Activated naive CD8-positive, alpha-beta T cell treated with anti-CD3 and anti-CD28 coated beads for 36 hours (primary cell): Measurements from ENCODE around the gene ZNF382. TPM values are rescaled to one million over a fixed set of nuclear protein-coding genes. Genes with fewer than 3 reads are reported as not detected.

ENCODE experiments used
- DNase-seq: peaks from one replicate; pipeline ENCODE4 v3.0.0; 2021
- H3K27ac Mint-ChIP-seq: one replicate; pipeline ENCODE4 v1.8.0; 2022; ENCODE audit warnings: mild to moderate bottlenecking, moderate library complexity, mixed read lengths
- H3K27me3 Mint-ChIP-seq: one replicate; pipeline ENCODE4 v1.8.0; 2022; ENCODE audit warnings: mild to moderate bottlenecking, mixed read lengths
- H3K36me3 Mint-ChIP-seq: one replicate; pipeline ENCODE4 v1.8.0; 2021; ENCODE audit warnings: mild to moderate bottlenecking, mixed read lengths
- H3K4me1 Mint-ChIP-seq: one replicate; pipeline ENCODE4 v1.8.0; 2021; ENCODE audit warnings: mixed read lengths
- H3K4me3 Mint-ChIP-seq: one replicate; pipeline ENCODE4 v1.8.0; 2022; ENCODE audit warnings: mild to moderate bottlenecking, moderate library complexity, mixed read lengths
- H3K9me3 Mint-ChIP-seq: one replicate; pipeline ENCODE4 v1.8.0; 2022; ENCODE audit warnings: mixed read lengths
- total RNA-seq, 2 experiments: library from RNA; stranded (reverse); gene quantifications; one replicate each; pipeline ENCODE4 v1.2.3, GENCODE V29; 2021

The ZNF382 gene
- total RNA-seq, 2 experiments from 2014 or later = 7.4 to 9.3 TPM

DNA sequence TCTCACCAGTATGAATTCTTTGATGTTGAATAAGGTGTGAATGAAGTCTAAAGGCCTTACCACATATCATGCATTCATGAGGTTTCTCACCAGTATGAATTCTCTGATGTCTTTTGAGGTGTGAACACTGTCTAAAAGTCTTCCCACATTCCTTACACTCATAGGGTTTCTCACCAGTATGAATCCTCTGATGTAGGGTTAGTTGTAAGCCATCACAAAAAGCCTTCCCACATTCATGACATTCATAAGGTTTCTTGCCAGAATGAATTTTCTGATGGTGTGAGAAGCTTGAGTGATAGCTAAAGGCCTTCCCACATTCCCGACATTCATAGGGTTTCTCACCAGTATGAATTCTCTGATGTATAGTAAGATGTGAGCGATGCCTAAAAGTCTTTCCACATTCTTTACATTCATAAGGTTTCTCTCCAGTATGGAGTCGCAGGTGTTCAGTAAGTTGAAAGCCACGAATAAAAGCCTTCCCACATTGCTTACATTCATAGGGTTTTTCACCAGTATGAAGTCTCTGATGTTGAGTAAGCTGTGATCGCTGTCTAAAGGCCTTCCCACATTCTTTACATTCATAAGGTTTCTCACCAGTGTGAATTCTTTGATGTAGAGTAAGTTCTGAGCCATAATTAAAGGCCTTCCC, 33.9 kb downstream of the ZNF382 start:
- Mint-ChIP-seq H3K36me3 (peaks cover 75% of the 10 kb centered on the region), H3K27ac (no peak overlapping the region), H3K9me3 (peaks cover 62% of the 10 kb centered on the region), H3K4me1 (no peaks in the 10 kb centered on the region), H3K27me3 (no peaks in the 10 kb centered on the region), H3K4me3 (no peak overlapping the region)
- no peak for DNase-seq

DNA sequence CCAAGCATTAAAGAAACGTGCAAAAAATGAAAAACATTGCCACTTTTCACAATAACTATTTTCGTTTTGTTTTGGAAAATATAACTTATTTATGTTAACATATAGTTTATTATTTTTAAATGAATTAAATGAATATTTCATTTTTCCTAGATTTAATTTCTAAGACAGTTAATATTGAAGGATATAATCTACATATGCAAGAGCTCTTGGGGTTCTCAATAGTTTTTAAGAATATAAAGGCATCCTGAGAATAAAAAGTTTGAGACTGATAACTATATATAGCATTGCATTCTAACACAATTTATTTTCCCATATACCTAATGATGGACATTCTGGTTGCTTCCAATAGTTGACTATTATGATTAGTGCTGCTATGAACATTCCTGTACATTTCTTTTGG, 41.6 kb downstream of the ZNF382 start:
- DNase-seq = no peak
- peaks cover 47% of the 10 kb centered on the region for H3K9me3 Mint-ChIP-seq
- H3K36me3 Mint-ChIP-seq = peaks cover 77% of the 10 kb centered on the region
- no peak overlapping the region for H3K27ac Mint-ChIP-seq
- no peaks in the 10 kb centered on the region for H3K27me3 Mint-ChIP-seq
- no peaks in the 10 kb centered on the region for H3K4me1 Mint-ChIP-seq
- no peak overlapping the region for H3K4me3 Mint-ChIP-seq

DNA sequence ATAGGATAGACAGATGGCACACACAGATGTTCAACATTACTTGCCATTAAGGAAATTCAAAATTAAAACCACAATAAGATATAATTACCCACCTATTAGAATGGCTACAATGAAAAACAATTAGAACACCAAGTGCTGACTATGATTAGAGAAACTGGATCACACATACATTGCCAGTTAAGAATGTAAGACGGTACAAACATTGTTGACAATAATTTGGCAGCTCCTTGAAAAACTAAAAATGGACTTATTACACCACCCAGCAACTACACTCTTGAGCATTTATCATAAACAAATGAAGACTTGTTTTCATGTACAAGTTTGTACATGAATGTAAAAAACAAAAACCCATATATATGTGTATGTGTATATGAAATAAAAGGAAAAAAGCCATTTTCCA, 47.8 kb downstream of the ZNF382 start:
- Mint-ChIP-seq H3K4me3 (no peak overlapping the region), H3K27ac (no peak overlapping the region), H3K36me3 (peaks cover 84% of the 10 kb centered on the region), H3K9me3 (peaks cover 45% of the 10 kb centered on the region), H3K4me1 (no peaks in the 10 kb centered on the region), H3K27me3 (no peaks in the 10 kb centered on the region)
- no peak for DNase-seq

DNA sequence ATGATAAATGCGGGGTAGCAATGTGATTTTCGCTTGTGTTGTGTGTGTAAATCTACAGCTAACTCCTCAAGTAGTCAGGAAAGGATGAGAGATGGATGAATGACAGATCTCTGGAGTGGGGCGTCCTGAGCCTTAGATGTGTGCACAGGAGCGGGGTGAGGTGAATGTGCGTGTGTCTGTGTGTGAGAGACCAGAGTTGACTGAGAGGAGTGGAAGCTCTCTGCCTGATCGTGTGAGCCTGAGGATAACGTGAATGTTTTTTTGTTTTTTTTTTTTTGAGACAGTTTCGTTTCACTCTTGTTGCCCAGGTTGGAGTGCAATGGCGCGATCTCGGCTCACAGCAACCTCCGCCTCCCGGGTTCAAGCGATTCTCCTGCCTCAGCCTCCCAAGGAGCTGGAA, 60.7 kb downstream of the ZNF382 start:
- Mint-ChIP-seq H3K4me1 (peaks cover 16% of the 10 kb centered on the region), H3K4me3 (peak overlapping the region; percentile 98), H3K27me3 (no peaks in the 10 kb centered on the region), H3K9me3 (peaks cover 46% of the 10 kb centered on the region), H3K27ac (peak overlapping the region; percentile 97), H3K36me3 (peaks cover 73% of the 10 kb centered on the region)
- no peak for DNase-seq

DNA sequence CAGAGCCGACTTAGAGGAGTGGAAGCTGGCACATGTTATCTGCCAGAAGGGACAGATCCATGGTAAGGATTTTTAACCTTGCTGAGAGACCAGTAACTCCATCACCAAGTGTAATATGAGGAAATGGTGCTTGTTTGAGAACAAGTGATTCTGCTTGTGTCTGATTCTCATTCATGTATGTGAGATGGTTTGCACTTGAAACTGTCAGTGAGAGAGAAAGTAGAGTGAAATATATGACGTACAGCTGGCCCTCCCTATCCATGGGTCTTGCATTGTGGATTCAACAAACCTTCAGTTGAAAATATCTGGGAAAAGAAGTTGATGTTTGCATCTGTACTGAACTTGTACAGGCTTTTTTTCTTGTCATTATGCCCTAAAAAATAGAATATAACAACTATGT, 63.5 kb downstream of the ZNF382 start:
- peaks cover 50% of the 10 kb centered on the region for H3K9me3 Mint-ChIP-seq
- no peak for DNase-seq
- H3K4me1 Mint-ChIP-seq = peaks cover 16% of the 10 kb centered on the region
- H3K4me3 Mint-ChIP-seq = peak overlapping the region; percentile 98
- H3K36me3 Mint-ChIP-seq = peaks cover 78% of the 10 kb centered on the region
- no peak overlapping the region for H3K27ac Mint-ChIP-seq
- H3K27me3 Mint-ChIP-seq = no peaks in the 10 kb centered on the region

DNA sequence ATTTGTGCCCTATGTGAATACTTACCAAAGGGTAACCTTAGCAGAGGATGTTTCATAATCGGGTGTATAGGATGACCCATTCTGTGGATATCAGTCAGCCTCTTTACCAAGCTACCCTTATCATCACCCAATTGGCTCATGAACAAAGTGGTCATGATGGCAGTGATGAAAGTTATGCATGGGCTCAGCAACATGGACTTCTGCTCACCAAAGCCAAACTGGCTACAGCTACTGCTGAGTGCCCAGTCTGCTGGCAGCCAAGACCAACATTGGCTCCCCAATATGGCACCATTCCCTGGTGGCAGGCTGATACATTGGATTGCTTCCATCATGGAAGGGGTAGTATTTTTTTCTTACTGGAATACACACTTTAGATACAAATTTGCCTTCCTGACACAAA, 67.3 kb downstream of the ZNF382 start:
- Mint-ChIP-seq H3K27ac (no peak overlapping the region), H3K36me3 (peaks cover 60% of the 10 kb centered on the region), H3K27me3 (no peaks in the 10 kb centered on the region), H3K9me3 (peaks cover 47% of the 10 kb centered on the region), H3K4me1 (peaks cover 9% of the 10 kb centered on the region), H3K4me3 (no peak overlapping the region)
- DNase-seq = no peak

DNA sequence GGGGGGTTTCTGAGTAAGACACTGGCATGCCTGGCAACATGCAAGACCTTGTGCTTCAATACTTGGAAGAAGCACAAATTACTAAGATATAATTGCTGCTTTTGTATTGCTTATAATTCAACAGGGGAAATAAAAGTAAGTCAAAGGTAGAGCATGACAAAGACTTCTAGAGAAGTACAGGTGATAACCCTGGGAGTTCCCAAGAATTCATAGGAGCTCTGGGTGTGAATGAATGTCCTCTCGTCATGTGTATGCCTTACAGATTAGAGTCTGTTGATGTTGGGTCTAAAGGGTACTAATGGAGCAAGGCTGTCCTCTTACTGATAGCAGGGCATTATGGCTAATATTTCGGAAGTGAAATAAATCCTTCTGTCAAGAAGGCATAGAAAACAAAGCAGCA, 69.1 kb downstream of the ZNF382 start:
- no peak overlapping the region for H3K27ac Mint-ChIP-seq
- H3K36me3 Mint-ChIP-seq = peaks cover 64% of the 10 kb centered on the region
- DNase-seq = no peak
- peaks cover 48% of the 10 kb centered on the region for H3K9me3 Mint-ChIP-seq
- peaks cover 1% of the 10 kb centered on the region for H3K4me1 Mint-ChIP-seq
- H3K27me3 Mint-ChIP-seq = no peaks in the 10 kb centered on the region
- no peak overlapping the region for H3K4me3 Mint-ChIP-seq

DNA sequence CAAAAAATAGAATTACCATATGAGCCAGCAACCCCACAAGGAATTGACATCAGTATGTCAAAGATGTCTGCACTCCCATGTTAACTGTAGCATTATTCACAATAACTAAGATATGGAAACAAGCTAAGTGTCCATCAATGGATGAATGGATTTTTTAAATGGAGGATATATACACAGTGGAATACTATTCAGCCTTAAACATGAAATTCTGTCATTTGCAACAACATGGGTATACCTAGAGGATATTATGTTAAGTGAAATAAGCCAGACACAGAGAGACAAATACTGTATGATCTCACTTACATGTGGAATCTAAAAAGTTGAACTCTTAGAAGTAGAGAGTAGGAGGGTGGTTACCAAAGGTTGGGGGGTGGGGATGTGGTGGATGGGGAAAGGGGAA, 74.3 kb downstream of the ZNF382 start:
- peaks cover 67% of the 10 kb centered on the region for H3K36me3 Mint-ChIP-seq
- DNase-seq = no peak
- H3K27ac Mint-ChIP-seq = no peak overlapping the region
- no peaks in the 10 kb centered on the region for H3K4me1 Mint-ChIP-seq
- H3K27me3 Mint-ChIP-seq = no peaks in the 10 kb centered on the region
- peaks cover 46% of the 10 kb centered on the region for H3K9me3 Mint-ChIP-seq
- H3K4me3 Mint-ChIP-seq = no peak overlapping the region

Other genes with a start within 250 kb of the ZNF382 start
- gene ZFP14, start 226.1 kb upstream of the ZNF382 start, total RNA-seq = 1 to 10 TPM in 1 of 2 experiments, under 1 TPM in 1; 0.66 to 1.2 TPM
- gene ZFP82, start 186.7 kb upstream of the ZNF382 start, total RNA-seq = 1 to 10 TPM; 5.2 to 5.7 TPM
- gene ZNF566, start 115.8 kb upstream of the ZNF382 start, total RNA-seq = 1 to 10 TPM; 6.0 to 7.8 TPM
- 1 to 10 TPM; 6.2 to 8.3 TPM for gene ZNF260, start 77.0 kb upstream of the ZNF382 start, total RNA-seq
- gene ZNF529, start 32.0 kb upstream of the ZNF382 start, total RNA-seq = 10 to 100 TPM; 15.0 to 15.2 TPM
- gene ZNF461, start 61.5 kb downstream of the ZNF382 start, total RNA-seq = 1 to 10 TPM; 7.2 to 8.3 TPM
- gene ZNF567, start 82.3 kb downstream of the ZNF382 start, total RNA-seq = 1 to 10 TPM; 8.0 to 9.4 TPM
- 10 to 100 TPM; 10.6 to 13.6 TPM for gene ZNF850, start 167.5 kb downstream of the ZNF382 start, total RNA-seq
- 1 to 10 TPM; 9.0 to 9.6 TPM for gene ZNF790, start 233.1 kb downstream of the ZNF382 start, total RNA-seq
- gene ZNF345, start 245.6 kb downstream of the ZNF382 start, total RNA-seq = 1 to 10 TPM; 3.6 to 4.9 TPM